ENCODE measurements around the gene DSCAM. TPM values are rescaled to one million over a fixed set of nuclear protein-coding genes. Genes with fewer than 3 reads are reported as not detected.

DSCAM gene
- total RNA-seq, 4 donors from 2014 or later, result under 0.01 to 0.44 TPM; not detected in 2

- Histone ChIP-seq H3K27ac (no peak overlapping the region), H3K9me3 (peaks cover 0 to 10% (median 5%) of the 10 kb centered on the region in 4 donors), H3K4me3 (no peak overlapping the region), H3K36me3 (no peaks in the 10 kb centered on the region), H3K27me3 (no peaks in the 10 kb centered on the region), H3K4me1 (no peaks in the 10 kb centered on the region)
- TF ChIP-seq EP300 (IDR thresholded peaks at IDR 0.05) (no peak), POLR2A (IDR thresholded peaks at IDR 0.05) (no peak), CTCF (IDR thresholded peaks at IDR 0.05) (no peak)
- no peak for DNase-seq (ENCODE audit: low spot score in 2 of 2)
These were observed 350.8 kb downstream of the DSCAM start for GRCh38 chr21:40496116-40496515.

GRCh38 chr21:40490408-40490807 is 356.6 kb downstream of the DSCAM start:
- Histone ChIP-seq H3K27me3 (no peaks in the 10 kb centered on the region), H3K36me3 (no peaks in the 10 kb centered on the region), H3K27ac (no peak overlapping the region), H3K4me3 (no peak overlapping the region), H3K4me1 (no peaks in the 10 kb centered on the region), H3K9me3 (peaks cover 0 to 10% (median 5%) of the 10 kb centered on the region in 4 donors)
- TF ChIP-seq CTCF (IDR thresholded peaks at IDR 0.05) (no peak), POLR2A (IDR thresholded peaks at IDR 0.05) (no peak), EP300 (IDR thresholded peaks at IDR 0.05) (no peak)
- DNase-seq (ENCODE audit: low spot score in 2 of 2), result no peak
- 77 to 78% methylated on average over 1 of the region's 1 CpG for WGBS, 2 donors

- H3K27ac ChIP-seq, result no peak overlapping the region
- no peaks in the 10 kb centered on the region for H3K36me3 ChIP-seq
- no peaks in the 10 kb centered on the region for H3K4me1 ChIP-seq
- WGBS, 2 donors, result 90% methylated on average over 1 of the region's 1 CpG
- no peak overlapping the region for H3K4me3 ChIP-seq
- TF ChIP-seq EP300 (IDR thresholded peaks at IDR 0.05) (no peak), POLR2A (IDR thresholded peaks at IDR 0.05) (no peak), CTCF (IDR thresholded peaks at IDR 0.05) (no peak)
- DNase-seq (ENCODE audit: low spot score in 2 of 2), result no peak
- no peaks in the 10 kb centered on the region for H3K27me3 ChIP-seq
- H3K9me3 ChIP-seq, result peaks cover 0 to 10% (median 5%) of the 10 kb centered on the region in 4 donors
These were observed 358.0 kb downstream of the DSCAM start for GRCh38 chr21:40489001-40489400.

- no peak overlapping the region for H3K4me3 ChIP-seq
- H3K36me3 ChIP-seq, result no peaks in the 10 kb centered on the region
- DNase-seq (ENCODE audit: low spot score in 2 of 2), result no peak
- TF ChIP-seq POLR2A (IDR thresholded peaks at IDR 0.05) (no peak), EP300 (IDR thresholded peaks at IDR 0.05) (no peak), CTCF (IDR thresholded peaks at IDR 0.05) (no peak)
- no peak overlapping the region for H3K27ac ChIP-seq
- no peaks in the 10 kb centered on the region for H3K9me3 ChIP-seq
- peaks cover 0 to 3% (median 0%) of the 10 kb centered on the region in 4 donors for H3K4me1 ChIP-seq
- H3K27me3 ChIP-seq, result no peaks in the 10 kb centered on the region
- WGBS, 2 donors, result 80 to 85% methylated on average over 9 of the region's 9 CpGs
These were observed 365.2 kb downstream of the DSCAM start for GRCh38 chr21:40481764-40482163.

GRCh38 chr21:40474513-40474912 is 372.4 kb downstream of the DSCAM start:
- Histone ChIP-seq H3K4me3 (no peak overlapping the region), H3K27me3 (no peaks in the 10 kb centered on the region), H3K4me1 (no peaks in the 10 kb centered on the region), H3K9me3 (no peaks in the 10 kb centered on the region), H3K27ac (no peak overlapping the region), H3K36me3 (no peaks in the 10 kb centered on the region)
- DNase-seq (ENCODE audit: low spot score in 2 of 2), result no peak
- WGBS, 2 donors, result 82 to 88% methylated on average over 15 of the region's 15 CpGs
- TF ChIP-seq CTCF (IDR thresholded peaks at IDR 0.05), result no peak
- TF ChIP-seq POLR2A (IDR thresholded peaks at IDR 0.05), result no peak
- TF ChIP-seq EP300 (IDR thresholded peaks at IDR 0.05), result no peak
